Upper lobe of left lung (tissue), 4 donors: ENCODE measurements around the gene CD276.

Experiments
- CTCF ChIP-seq, 6 experiments: fragments of 450-650 bp in 4 of 6; fragments of 200-600 bp in 2 of 6; sonication (generic) in 2 of 6; IDR thresholded peaks; one replicate each; pipeline ENCODE4 v1.5.1; 2016 to 2019; ENCODE audit warnings: antibody characterized with exemption in 6 of 6
- EP300 ChIP-seq, 4 donors: sonication (generic); formaldehyde crosslinking; IDR thresholded peaks; one replicate each; pipeline ENCODE4 v1.5.1; 2017; ENCODE audit warnings: antibody characterized with exemption in 4 of 4, control low read depth in 2 of 4
- POLR2A ChIP-seq, 4 donors: fragments of 450-650 bp; IDR thresholded peaks; one replicate each; pipeline ENCODE4 v1.5.1; 2016 to 2017; ENCODE audit warnings: antibody characterized with exemption in 4 of 4, mild to moderate bottlenecking in 2 of 4
- POLR2AphosphoS5 ChIP-seq, 2 donors: sonication (generic); formaldehyde crosslinking; IDR thresholded peaks; one replicate each; pipeline ENCODE4 v1.5.1; 2017; ENCODE audit warnings: antibody characterized with exemption in 2 of 2

GRCh38 chr15:73647259-73648013 is 36.7 kb upstream of the CD276 start:
- TF ChIP-seq CTCF (IDR thresholded peaks at IDR 0.05) (no peak), POLR2AphosphoS5 (IDR thresholded peaks at IDR 0.05) (no peak), POLR2A (IDR thresholded peaks at IDR 0.05) (no peak), EP300 (IDR thresholded peaks at IDR 0.05) (no peak)
